ENCODE measurements around the gene PRND. TPM values are rescaled to one million over a fixed set of nuclear protein-coding genes. Genes with fewer than 3 reads are reported as not detected.

The PRND gene
- total and polyA plus RNA-seq, 2 of the 13 experiments (the other 11 are each of a cell fraction or from before 2014, with no cell fraction given) = not detected

- TF ChIP-seq YEATS2 (CRISPR knock-in tag; IDR thresholded peaks at IDR 0.05; ENCODE audit: borderline replicate concordance) (peak; percentile 56; the same call in 1 of the 2 replicates), TMF1 (CRISPR knock-in tag; IDR thresholded peaks at IDR 0.05; ENCODE audit: low read depth) (no peak), HNRNPLL (IDR thresholded peaks at IDR 0.05; ENCODE audit: low read depth, low read length, poor library complexity, severe bottlenecking) (no peak), ZBTB10 (CRISPR knock-in tag; IDR thresholded peaks at IDR 0.05; ENCODE audit: borderline replicate concordance) (no peak), ZBTB46 (CRISPR knock-in tag; IDR thresholded peaks at IDR 0.05; ENCODE audit: borderline replicate concordance) (no peak), ZFP41 (CRISPR knock-in tag; IDR thresholded peaks at IDR 0.05; ENCODE audit: borderline replicate concordance) (no peak), ZFX (CRISPR knock-in tag; IDR thresholded peaks at IDR 0.05; ENCODE audit: low read depth) (peak; percentile 79), ATF6 (CRISPR knock-in tag; conservative IDR thresholded peaks at IDR 0.05) (no peak), NKX3-1 (CRISPR knock-in tag; IDR thresholded peaks at IDR 0.05) (no peak), RFXAP (CRISPR knock-in tag; IDR thresholded peaks at IDR 0.05; ENCODE audit: borderline replicate concordance) (0 out of 2 replicates have a peak, but pooled peaks have one; percentile 12), SP2 (CRISPR knock-in tag; IDR thresholded peaks at IDR 0.05) (no peak), PRDM10 (CRISPR knock-in tag; IDR thresholded peaks at IDR 0.05; ENCODE audit: low read depth) (no peak), CCDC6 (CRISPR knock-in tag; IDR thresholded peaks at IDR 0.05) (no peak), DNMT3B (CRISPR knock-in tag; conservative IDR thresholded peaks at IDR 0.05) (no peak), ZBTB1 (CRISPR knock-in tag; IDR thresholded peaks at IDR 0.05; ENCODE audit: borderline replicate concordance) (no peak), FOSL2 (CRISPR knock-in tag; IDR thresholded peaks at IDR 0.05) (peak; percentile 81), FOXO1 (CRISPR knock-in tag; IDR thresholded peaks at IDR 0.05) (peak; percentile 56), NFRKB (IDR thresholded peaks at IDR 0.05) (no peak), ZNF556 (CRISPR knock-in tag; IDR thresholded peaks at IDR 0.05; ENCODE audit: borderline replicate concordance) (0 out of 2 replicates have a peak, but pooled peaks have one; percentile 28), HES4 (CRISPR knock-in tag; IDR thresholded peaks at IDR 0.05; ENCODE audit: borderline replicate concordance) (0 out of 2 replicates have a peak, but pooled peaks have one; percentile 24)
Observed at GRCh38 chr20:4684837-4685413, 36.8 kb upstream of the PRND start (continued).

Data from HepG2 (cell line).